PC-9 (cell line): ENCODE results near the gene HEATR5A.
"Not testable (repeated sequence)": the region's sequence is repeated elsewhere in the genome, so short reads cannot be mapped to it uniquely, and the experiment has no call there.

Experiments used
- CTCF ChIP-seq: fragments of 200-600 bp; sonication (generic); conservative IDR thresholded peaks from 2 replicates; pipeline ENCODE4 v1.6.1; 2017; ENCODE audit warnings: mixed run types, antibody characterized with exemption, mild to moderate bottlenecking, moderate library complexity
- EZH2 ChIP-seq: fragments of 200-600 bp; sonication (generic); IDR thresholded peaks from 2 replicates; pipeline ENCODE4 v1.8.0; 2017; ENCODE audit warnings: antibody characterized with exemption, low read depth

- TF ChIP-seq CTCF, EZH2: not testable (repeated sequence)
These were observed 161.3 kb downstream of the HEATR5A start for GRCh38 chr14:31259040-31259435.
